K562 treated with DMSO at 1 percent for 24 hours (cell line): ENCODE results near the gene MAST2. TPM values are rescaled to one million over a fixed set of nuclear protein-coding genes. Genes with fewer than 3 reads are reported as not detected.

Experiments
- total RNA-seq: library from RNA; unstranded; fragments of 300-600 nt; gene quantifications from 2 replicates; pipeline ENCODE4 v1.2.3, GENCODE V29; 2022; ENCODE audit warnings: low read depth; ENCODE audit not compliant: insufficient read depth

MAST2 gene
- total RNA-seq, result 39.8 and 44.3 TPM in 2 replicates

GRCh38 chr1:45803299-45803780, at the start of gene MAST2:
MAST2 (plus strand) TSS chr1:45803612; CDS start chr1:45803896, 284 bp downstream.

Other genes starting within 250 kb of the MAST2 start
- gene NASP, start 219.6 kb upstream of the MAST2 start, total RNA-seq, result 260 and 278 TPM in 2 replicates
- 2.1 and 2.4 TPM in 2 replicates for gene CCDC17, start 179.6 kb upstream of the MAST2 start, total RNA-seq
- gene GPBP1L1, start 117.1 kb upstream of the MAST2 start, total RNA-seq, result 46.2 and 52.6 TPM in 2 replicates
- 39.4 and 42.7 TPM in 2 replicates for gene TMEM69, start 115.4 kb upstream of the MAST2 start, total RNA-seq
- 7.1 and 7.8 TPM in 2 replicates for gene IPP, start 53.0 kb upstream of the MAST2 start, total RNA-seq